Kidney epithelial cell (primary cell): Measurements from ENCODE around the gene EIPR1. TPM values are rescaled to one million over a fixed set of nuclear protein-coding genes. Genes with fewer than 3 reads are reported as not detected.

ENCODE experiments used
- DNase-seq: peaks from one replicate; pipeline ENCODE4 v3.0.0-alpha.2; 2010; ENCODE audit warnings: low read depth
- H3K27me3 ChIP-seq: 2 replicates; pipeline ENCODE4 v1.6.0; 2011; ENCODE audit warnings: low read length; ENCODE audit not compliant: control insufficient read depth, insufficient read depth
- H3K36me3 ChIP-seq: 2 replicates; pipeline ENCODE4 v1.5.1; 2011; ENCODE audit warnings: low read length; ENCODE audit not compliant: control insufficient read depth, insufficient read depth
- H3K4me3 ChIP-seq: 2 replicates; pipeline ENCODE4 v1.5.1; 2011; ENCODE audit warnings: low read depth, mild to moderate bottlenecking, control low read depth, low read length
- total RNA-seq: library from RNA; depleted of rRNA; stranded (reverse); fragments of >200 nt; gene quantifications from 2 replicates; pipeline ENCODE4 v1.2.3, GENCODE V29; 2015
- TF ChIP-seq, protein P1 (sequence below): IDR thresholded peaks from 2 replicates; pipeline ENCODE4 v1.5.1; 2011; ENCODE audit warnings: mild to moderate bottlenecking, moderate library complexity, low read length, control low read depth, inconsistent platforms; ENCODE audit not compliant: insufficient read depth, poor library complexity, severe bottlenecking

The EIPR1 gene
- total RNA-seq, 1 donor from 2014 or later = 67.2 TPM

DNA sequence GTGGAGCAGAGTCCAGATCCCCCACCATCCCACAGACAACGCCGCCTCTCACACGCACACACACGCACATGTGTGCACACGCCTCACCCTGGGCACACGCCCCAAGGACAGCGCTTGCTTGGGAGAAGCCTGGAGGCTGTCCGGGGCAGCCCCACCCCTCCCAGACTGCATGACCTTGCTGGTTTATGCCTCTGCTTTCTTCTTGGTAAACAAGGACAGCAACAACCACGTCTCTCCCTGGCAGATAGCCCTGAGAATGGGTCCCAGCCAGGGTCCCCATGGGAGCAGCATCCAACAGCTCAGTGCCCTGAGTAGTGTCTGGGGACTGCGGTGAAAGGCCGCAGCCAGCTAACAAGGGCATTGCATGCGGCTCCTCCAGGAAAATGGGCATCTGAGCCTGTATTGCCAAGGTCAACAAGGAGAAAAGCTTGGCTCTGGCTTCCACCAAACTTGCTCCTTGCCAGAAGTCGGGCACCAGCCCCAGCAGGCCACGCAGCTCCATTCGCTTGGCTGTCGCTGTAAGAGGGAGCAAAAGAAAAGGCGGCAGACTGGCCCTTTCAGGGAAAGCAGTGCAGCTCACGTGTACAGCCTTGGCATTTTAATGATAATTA, 234.6 kb downstream of the EIPR1 start:
- TF ChIP-seq, protein P1, sequence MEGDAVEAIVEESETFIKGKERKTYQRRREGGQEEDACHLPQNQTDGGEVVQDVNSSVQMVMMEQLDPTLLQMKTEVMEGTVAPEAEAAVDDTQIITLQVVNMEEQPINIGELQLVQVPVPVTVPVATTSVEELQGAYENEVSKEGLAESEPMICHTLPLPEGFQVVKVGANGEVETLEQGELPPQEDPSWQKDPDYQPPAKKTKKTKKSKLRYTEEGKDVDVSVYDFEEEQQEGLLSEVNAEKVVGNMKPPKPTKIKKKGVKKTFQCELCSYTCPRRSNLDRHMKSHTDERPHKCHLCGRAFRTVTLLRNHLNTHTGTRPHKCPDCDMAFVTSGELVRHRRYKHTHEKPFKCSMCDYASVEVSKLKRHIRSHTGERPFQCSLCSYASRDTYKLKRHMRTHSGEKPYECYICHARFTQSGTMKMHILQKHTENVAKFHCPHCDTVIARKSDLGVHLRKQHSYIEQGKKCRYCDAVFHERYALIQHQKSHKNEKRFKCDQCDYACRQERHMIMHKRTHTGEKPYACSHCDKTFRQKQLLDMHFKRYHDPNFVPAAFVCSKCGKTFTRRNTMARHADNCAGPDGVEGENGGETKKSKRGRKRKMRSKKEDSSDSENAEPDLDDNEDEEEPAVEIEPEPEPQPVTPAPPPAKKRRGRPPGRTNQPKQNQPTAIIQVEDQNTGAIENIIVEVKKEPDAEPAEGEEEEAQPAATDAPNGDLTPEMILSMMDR = no peak
- Histone ChIP-seq H3K36me3 (no peaks in the 10 kb centered on the region), H3K27me3 (peaks cover 2% of the 10 kb centered on the region), H3K4me3 (no peak overlapping the region)
- DNase-seq = no peak

DNA sequence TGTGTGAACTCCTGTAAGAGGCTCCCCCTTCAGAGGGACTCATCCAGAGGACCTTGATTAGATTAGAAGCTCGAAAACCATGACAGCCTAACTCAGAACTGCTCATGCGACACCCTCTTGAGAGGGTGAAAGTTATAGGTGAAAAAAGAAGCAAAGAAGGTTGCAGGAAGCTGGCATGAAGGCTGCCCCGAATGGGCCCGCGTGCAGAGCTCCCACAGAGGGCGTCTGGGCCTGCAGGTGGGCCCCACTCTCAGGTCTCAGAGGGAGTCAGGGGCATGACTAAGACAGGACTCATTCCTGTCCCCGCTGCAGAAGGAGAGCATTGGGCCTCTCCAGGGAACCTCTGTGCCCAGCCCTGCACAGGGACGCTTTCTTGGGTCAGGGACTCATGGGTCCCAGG, 235.4 kb downstream of the EIPR1 start:
- Histone ChIP-seq H3K4me3 (no peak overlapping the region), H3K27me3 (peaks cover 2% of the 10 kb centered on the region), H3K36me3 (no peaks in the 10 kb centered on the region)
- no peak for DNase-seq
- TF ChIP-seq, protein P1 = no peak

DNA sequence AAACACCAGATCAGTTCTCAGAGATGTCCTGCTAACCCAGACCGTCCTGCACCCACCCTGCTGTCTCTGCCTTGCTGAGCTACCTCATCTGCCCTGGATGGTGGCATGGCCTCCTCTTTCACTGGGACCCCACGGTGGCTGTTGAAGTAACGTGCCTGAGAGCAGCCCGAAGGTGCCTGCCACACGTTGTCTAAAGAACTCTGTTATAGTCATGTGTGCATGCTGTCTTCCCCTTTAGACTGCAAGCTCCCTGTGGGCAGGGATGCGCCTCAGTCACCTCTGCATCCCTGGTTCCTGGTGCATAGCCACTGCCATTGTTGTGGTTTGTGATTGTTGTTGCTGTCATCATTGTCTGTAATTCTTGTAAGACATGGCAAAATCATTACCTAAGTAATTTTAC, 235.9 kb downstream of the EIPR1 start:
- H3K4me3 ChIP-seq = no peak overlapping the region
- no peaks in the 10 kb centered on the region for H3K36me3 ChIP-seq
- DNase-seq = no peak
- H3K27me3 ChIP-seq = peaks cover 2% of the 10 kb centered on the region
- TF ChIP-seq, protein P1 = no peak

DNA sequence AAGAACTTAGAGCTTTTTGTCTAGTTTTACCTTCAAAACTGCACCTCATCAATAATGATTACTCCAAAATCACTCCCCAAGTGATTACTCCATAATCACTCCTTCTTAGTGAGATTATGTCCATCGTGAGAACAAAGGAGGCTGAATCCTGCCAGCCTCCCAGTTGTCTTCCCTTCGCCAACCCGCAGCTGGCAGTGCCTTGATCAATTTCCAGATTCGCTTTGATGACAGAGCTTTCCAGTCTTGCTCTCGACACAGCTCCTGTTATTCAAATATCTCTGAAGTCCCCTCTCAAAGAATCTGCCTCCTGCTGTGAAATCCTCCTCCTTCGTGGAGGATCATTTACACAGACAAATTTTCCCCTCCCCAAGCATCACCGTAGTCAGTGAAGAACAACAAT, 237.7 kb downstream of the EIPR1 start:
- TF ChIP-seq, protein P1 = no peak
- no peaks in the 10 kb centered on the region for H3K36me3 ChIP-seq
- no peak overlapping the region for H3K4me3 ChIP-seq
- peaks cover 2% of the 10 kb centered on the region for H3K27me3 ChIP-seq
- no peak for DNase-seq

Other genes with a start within 250 kb of the EIPR1 start
- 47.7 and 67.0 TPM in 2 replicates for gene TRAPPC12, start 1.9 kb upstream of the EIPR1 start, total RNA-seq
- 24.2 and 25.6 TPM in 2 replicates for gene ADI1, start 141.7 kb upstream of the EIPR1 start, total RNA-seq
- 39.0 and 43.0 TPM in 2 replicates for gene RNASEH1, start 180.5 kb upstream of the EIPR1 start, total RNA-seq
- 3,924 and 4,999 TPM in 2 replicates for gene RPS7, start 197.4 kb upstream of the EIPR1 start, total RNA-seq
- not detected in 2 replicates for gene COLEC11, start 217.3 kb upstream of the EIPR1 start, total RNA-seq